Measurements from ENCODE around the gene PSENEN.
"Not testable (repeated sequence)": the region's sequence is repeated elsewhere in the genome, so short reads cannot be mapped to it uniquely, and the experiment has no call there.

Gene PSENEN

GRCh38 chr19:35789978-35790944 lies 44.8 kb downstream of the PSENEN start:
- no peak for DNase-seq

- DNase-seq: peak; percentile 26
Measured at GRCh38 chr19:35790981-35791813, 45.7 kb downstream of the PSENEN start.

DNA sequence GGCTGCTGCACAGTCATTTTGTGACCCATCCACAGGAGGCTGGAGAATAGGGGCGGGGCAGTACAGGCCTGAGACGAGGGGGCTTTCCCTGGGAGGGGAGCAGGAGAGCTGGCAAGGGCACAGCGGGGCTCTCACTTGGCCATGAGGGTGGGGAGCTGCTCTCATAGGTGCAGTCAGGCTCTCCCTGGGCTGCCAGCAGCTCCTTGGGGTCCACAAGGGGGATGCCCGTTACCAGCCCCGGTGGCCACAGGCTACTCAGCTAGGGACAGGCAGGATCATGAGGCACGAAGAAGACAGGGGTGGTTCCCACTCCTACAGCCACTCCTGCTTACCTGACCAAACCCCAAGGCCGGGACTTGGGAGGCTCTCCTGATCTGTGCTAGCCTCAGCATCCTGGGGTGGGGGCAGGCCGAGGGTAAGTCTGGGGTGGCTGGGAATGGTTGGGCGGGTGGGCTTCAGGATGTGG lies 46.4 kb downstream of the PSENEN start:
- no peak for DNase-seq

GRCh38 chr19:35792312-35792711 lies 46.9 kb downstream of the PSENEN start:
- DNase-seq: no peak

DNA sequence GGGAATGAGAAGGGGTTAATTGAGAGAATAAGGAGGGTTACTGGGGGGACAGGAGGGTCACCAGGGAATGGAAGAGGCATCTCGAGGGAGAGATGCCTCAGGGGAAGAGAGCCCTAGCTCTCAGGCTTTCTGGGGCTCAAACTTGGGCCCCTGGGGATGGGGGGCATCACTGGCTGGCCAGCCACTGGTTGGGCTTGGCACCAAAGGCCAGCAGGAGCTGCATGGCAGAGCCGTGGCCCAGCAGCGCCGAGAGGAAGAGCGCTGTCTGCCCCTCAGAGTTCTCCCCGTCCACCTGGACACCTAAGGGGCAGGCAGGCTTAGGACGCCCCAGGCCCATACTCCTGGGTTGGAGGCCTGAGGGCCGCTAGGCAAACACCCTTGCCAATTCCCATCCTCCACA lies 47.4 kb downstream of the PSENEN start:
- DNase-seq: no peak

GRCh38 chr19:35793381-35794165 lies 48.1 kb downstream of the PSENEN start:
- no peak for DNase-seq

GRCh38 chr19:35795564-35795963 lies 50.1 kb downstream of the PSENEN start:
- not testable (repeated sequence) for DNase-seq
